ENCODE results near the gene PEX6.
A peak's percentile ranks its signal among the peaks of the same experiment; 100 is the strongest.

PEX6 gene, protein sequence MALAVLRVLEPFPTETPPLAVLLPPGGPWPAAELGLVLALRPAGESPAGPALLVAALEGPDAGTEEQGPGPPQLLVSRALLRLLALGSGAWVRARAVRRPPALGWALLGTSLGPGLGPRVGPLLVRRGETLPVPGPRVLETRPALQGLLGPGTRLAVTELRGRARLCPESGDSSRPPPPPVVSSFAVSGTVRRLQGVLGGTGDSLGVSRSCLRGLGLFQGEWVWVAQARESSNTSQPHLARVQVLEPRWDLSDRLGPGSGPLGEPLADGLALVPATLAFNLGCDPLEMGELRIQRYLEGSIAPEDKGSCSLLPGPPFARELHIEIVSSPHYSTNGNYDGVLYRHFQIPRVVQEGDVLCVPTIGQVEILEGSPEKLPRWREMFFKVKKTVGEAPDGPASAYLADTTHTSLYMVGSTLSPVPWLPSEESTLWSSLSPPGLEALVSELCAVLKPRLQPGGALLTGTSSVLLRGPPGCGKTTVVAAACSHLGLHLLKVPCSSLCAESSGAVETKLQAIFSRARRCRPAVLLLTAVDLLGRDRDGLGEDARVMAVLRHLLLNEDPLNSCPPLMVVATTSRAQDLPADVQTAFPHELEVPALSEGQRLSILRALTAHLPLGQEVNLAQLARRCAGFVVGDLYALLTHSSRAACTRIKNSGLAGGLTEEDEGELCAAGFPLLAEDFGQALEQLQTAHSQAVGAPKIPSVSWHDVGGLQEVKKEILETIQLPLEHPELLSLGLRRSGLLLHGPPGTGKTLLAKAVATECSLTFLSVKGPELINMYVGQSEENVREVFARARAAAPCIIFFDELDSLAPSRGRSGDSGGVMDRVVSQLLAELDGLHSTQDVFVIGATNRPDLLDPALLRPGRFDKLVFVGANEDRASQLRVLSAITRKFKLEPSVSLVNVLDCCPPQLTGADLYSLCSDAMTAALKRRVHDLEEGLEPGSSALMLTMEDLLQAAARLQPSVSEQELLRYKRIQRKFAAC

GRCh38 chr6:42978839-42979522, at the start of gene PEX6:
TSS of gene PEX6 (minus strand) at chr6:42979181. CDS start at chr6:42979150, 31 bp downstream.
- DNase-seq = peak; percentile 92

DNA sequence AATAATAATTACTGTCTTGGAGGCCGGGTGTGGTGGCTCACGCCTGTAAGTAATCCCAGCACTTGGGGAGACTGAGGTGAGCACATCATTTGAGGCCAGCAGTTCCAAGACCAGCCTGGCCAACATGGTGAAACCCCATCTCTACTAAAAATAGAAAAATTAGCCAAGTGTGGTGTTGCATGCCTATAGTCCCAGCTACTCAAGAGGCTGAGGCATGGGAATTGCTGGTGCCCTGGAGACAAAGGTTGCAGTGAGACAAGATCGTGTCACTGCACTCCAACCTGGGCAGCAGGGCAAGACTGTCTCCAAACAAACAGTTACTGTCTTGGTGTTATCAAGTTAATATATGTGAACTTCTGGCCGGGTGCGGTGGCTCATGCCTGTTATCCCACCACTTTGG, 47.4 kb upstream of the PEX6 start:
- no peak for DNase-seq

- DNase-seq = no peak
Observed at GRCh38 chr6:43024436-43024835, 45.5 kb upstream of the PEX6 start.

GRCh38 chr6:43021270-43022047, 42.5 kb upstream of the PEX6 start, which contains the start of gene RRP36:
TSS of gene RRP36 (plus strand) at chr6:43021623. CDS start at chr6:43021655, 32 bp downstream.
- peak; percentile 89 for DNase-seq

DNA sequence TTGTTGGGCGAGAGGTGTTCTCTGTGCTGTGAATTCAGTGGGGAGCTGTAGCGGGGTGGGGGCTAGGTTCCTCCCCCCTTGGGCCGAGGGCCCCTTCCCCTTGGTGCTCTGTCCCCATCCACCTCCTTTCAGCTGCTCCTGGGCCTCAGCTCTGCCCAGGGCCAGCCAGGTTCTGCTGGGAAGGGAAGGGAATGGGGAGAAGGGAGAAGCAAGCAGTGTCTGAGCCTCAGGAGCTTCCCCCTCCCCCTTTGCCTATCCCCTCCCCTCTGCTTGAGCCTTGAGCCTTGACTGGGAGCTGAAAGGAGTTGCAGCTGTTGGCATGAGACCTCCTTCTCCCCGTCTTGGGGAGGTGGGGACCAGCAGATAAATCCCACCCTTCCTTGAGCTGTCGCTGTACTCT, 41.9 kb upstream of the PEX6 start:
- no peak for DNase-seq

- no peak for DNase-seq
Observed at GRCh38 chr6:43020052-43020705, 41.2 kb upstream of the PEX6 start.

- no peak for DNase-seq
Observed at GRCh38 chr6:43019152-43019551, 40.2 kb upstream of the PEX6 start.

- no peak for DNase-seq
Observed at GRCh38 chr6:43016943-43017334, 38.0 kb upstream of the PEX6 start.

DNA sequence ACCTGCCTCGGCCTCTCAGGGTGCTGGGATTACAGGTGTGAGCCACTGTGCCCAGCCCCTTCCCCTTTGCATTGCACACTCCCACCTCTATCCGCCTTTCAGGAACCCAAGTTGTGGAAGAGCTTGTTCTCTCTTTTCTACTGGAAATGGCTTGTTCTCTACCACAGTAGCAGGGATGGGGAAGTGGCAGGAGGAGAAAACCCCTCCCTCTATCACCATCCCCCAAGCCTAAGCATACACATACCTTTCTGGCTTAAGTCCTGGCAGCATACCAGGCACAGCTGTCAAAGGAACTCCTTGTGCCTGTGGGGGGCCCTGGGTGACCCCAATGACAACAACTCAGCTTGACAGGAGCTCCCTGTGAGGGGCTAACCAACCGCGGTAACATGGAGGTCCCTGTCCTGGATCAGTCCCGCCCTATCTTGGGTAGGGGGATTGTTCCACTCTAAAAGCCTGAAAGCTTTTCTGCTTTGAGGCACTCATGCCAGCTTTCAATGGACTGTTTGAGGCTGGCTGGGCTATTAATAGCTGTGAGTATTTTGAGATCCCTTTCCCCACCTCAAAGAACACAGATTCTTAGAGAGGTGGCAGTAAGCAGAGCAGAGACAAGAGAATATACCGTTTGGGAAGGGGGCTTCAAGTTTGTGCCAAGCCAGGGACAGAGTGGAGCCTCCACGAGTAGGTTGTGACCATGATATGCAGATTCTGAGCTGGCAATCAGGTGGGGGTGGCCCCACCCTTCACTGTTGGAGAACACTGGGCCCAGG, 37.4 kb upstream of the PEX6 start:
- DNase-seq = no peak

- no peak for DNase-seq
Observed at GRCh38 chr6:43014434-43014909, 35.5 kb upstream of the PEX6 start.

- peak; percentile 99 for DNase-seq
Observed at GRCh38 chr6:43013843-43014433, 35.0 kb upstream of the PEX6 start, which contains the start of the genes KLHDC3 and MEA1. TSS of gene KLHDC3 (plus strand) at chr6:43014249. CDS start at chr6:43017193, 2,944 bp downstream. TSS of gene MEA1 (minus strand) at chr6:43013946. CDS start at chr6:43013813, 133 bp downstream.

DNA sequence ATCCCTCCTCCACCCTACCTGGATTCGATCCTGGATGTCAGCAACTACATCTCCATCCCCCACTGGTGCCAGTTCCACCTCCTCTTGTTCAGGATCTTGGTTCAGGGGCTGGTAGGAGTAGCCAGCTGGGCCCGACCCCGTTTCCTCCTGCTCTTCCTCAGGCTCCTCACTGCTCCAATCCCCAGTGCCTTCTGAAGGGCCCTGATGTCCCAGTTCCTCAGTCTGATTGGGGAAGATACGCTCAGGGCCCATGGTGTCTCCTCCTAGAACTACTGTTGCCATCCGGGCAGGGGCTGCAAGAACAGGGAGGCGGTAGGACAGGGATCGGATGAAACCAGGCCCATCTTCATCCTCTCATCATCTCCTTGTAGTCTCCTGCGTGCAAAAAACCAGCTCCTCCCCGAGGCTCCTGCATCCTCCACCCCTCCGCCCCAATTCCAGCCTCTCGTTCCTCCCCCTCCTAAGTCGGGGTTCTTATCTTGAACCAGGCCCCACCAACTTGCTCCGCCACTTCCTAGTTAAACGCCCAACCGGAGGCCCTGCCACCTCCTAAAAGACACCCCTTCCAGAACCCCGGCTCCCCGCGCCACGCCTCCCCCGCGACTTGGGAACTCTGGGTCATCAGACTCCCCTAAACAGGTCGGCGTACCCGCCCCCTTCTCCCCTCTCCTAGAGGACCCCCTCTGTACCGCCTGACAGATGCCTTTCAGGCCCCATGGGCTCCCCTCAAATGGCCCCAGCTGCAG, 34.3 kb upstream of the PEX6 start:
- DNase-seq = no peak

- DNase-seq = no peak
Observed at GRCh38 chr6:43012364-43012763, 33.4 kb upstream of the PEX6 start.

DNA sequence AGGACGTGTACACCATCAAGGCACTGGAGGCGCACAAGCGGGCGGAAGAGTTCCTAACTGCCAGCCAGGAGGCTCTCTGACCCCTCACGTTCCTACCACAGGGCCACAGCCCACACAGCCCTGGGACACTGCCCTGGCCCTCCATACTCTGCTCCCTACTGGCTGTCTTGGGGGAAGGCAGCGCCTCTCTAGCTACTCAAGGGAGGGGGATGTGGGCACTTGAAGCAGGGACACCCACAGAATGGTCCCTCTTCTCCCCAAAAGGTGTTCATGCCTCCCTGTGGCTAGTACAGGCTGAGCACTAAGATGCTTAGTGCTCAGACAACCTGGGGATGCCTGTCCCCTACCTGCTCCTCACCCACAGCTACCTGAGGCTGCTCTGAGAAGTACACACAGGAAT, 32.2 kb upstream of the PEX6 start:
- no peak for DNase-seq

DNA sequence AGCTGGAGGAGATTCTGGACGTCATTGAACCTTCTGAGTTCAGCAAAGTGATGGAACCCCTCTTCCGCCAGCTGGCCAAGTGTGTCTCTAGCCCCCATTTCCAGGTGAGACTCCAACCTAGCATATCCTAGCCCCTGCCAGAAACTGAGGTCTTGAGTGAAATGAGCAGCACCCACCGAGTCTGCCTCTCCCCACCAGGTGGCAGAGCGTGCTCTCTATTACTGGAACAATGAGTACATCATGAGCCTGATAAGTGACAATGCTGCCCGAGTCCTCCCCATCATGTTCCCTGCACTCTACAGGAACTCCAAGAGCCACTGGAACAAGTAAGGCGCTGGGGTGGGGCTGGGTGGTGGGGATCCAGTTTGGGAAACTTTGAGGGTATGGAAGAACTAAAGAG, 30.1 kb upstream of the PEX6 start:
- DNase-seq = peak; percentile 61

GRCh38 chr6:43007126-43007525, 28.1 kb upstream of the PEX6 start:
- DNase-seq = no peak

DNA sequence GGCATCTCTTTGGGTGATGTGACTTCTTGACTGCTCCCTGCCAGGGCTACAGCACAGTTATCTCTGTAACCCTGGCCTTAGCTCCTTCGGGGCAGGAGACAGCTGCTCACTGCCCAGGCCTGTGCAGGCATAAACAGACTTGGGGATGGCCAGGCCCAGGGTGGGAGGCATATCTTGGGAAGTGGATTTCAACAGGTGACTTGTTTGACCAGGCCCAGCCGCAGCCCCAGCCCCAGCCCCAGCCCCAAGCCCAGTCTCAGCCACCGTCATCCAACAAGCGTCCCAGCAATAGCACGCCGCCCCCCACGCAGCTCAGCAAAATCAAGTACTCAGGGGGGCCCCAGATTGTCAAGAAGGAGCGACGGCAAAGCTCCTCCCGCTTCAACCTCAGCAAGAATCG, 27.3 kb upstream of the PEX6 start:
- no peak for DNase-seq

- DNase-seq = no peak
Observed at GRCh38 chr6:43005844-43006243, 26.9 kb upstream of the PEX6 start.

DNA sequence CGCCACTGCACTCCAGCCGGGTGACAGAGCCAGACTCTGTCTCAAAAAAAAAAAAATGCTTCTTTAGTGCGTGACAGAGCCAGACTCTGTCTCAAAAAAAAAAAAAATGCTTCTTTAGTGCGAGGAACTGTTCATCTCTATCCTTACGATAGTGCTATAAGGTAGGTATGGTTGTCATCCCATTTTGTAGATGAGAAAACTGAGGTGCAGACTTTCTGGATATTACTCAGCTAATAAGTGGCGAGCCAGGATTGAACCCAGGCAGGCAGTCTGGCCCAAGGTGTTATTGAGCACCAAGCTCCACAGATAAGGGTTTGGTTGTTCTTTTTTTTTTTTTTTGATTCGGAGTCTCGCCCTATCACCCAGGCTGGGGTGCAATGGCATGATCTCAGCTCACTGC, 22.9 kb upstream of the PEX6 start:
- no peak for DNase-seq

All from right forelimb (tissue), 1 donor.